Measurements from ENCODE around the gene SH3PXD2A.

Gene SH3PXD2A

GRCh38 chr10:103804871-103805270 is 50.5 kb downstream of the SH3PXD2A start:
- peak; percentile 94 for DNase-seq

- DNase-seq: peak; percentile 44
Measured at GRCh38 chr10:103803941-103804340, 51.4 kb downstream of the SH3PXD2A start.

- peak; percentile 43 for DNase-seq
Measured at GRCh38 chr10:103802637-103803353, 52.6 kb downstream of the SH3PXD2A start.

GRCh38 chr10:103802081-103802480 is 53.3 kb downstream of the SH3PXD2A start:
- DNase-seq: no peak

- peak; percentile 42 for DNase-seq
Measured at GRCh38 chr10:103800789-103801540, 54.4 kb downstream of the SH3PXD2A start.

GRCh38 chr10:103800089-103800488 is 55.3 kb downstream of the SH3PXD2A start:
- no peak for DNase-seq

GRCh38 chr10:103799341-103799740 is 56.0 kb downstream of the SH3PXD2A start:
- DNase-seq: no peak

- DNase-seq: no peak
Measured at GRCh38 chr10:103798511-103798910, 56.9 kb downstream of the SH3PXD2A start.

GRCh38 chr10:103797857-103798256 is 57.5 kb downstream of the SH3PXD2A start:
- DNase-seq: no peak

- no peak for DNase-seq
Measured at GRCh38 chr10:103795634-103796270, 59.6 kb downstream of the SH3PXD2A start.

GRCh38 chr10:103794996-103795395 is 60.4 kb downstream of the SH3PXD2A start:
- no peak for DNase-seq

GRCh38 chr10:103793920-103794883 is 61.2 kb downstream of the SH3PXD2A start:
- DNase-seq: peak; percentile 98

- no peak for DNase-seq
Measured at GRCh38 chr10:103793429-103793828, 61.9 kb downstream of the SH3PXD2A start.

- no peak for DNase-seq
Measured at GRCh38 chr10:103792547-103792946, 62.8 kb downstream of the SH3PXD2A start.

GRCh38 chr10:103791858-103792257 is 63.5 kb downstream of the SH3PXD2A start:
- DNase-seq: no peak

GRCh38 chr10:103791291-103791690 is 64.1 kb downstream of the SH3PXD2A start:
- no peak for DNase-seq

- no peak for DNase-seq
Measured at GRCh38 chr10:103790580-103790979, 64.8 kb downstream of the SH3PXD2A start.

GRCh38 chr10:103789771-103790201 is 65.6 kb downstream of the SH3PXD2A start:
- DNase-seq: peak; percentile 51

- no peak for DNase-seq
Measured at GRCh38 chr10:103789161-103789560, 66.2 kb downstream of the SH3PXD2A start.

GRCh38 chr10:103787331-103787730 is 68.0 kb downstream of the SH3PXD2A start:
- no peak for DNase-seq

GRCh38 chr10:103786020-103786419 is 69.4 kb downstream of the SH3PXD2A start:
- DNase-seq: no peak

- DNase-seq: peak; percentile 27
Measured at GRCh38 chr10:103784723-103785418, 70.5 kb downstream of the SH3PXD2A start.
